NB4 (cell line): Measurements from ENCODE around the gene DBF4B.
A peak's percentile ranks its signal among the peaks of the same experiment; 100 is the strongest.

Experiments used
- DNase-seq: peaks from one replicate; pipeline ENCODE4 v3.0.0; 2010; ENCODE audit warnings: low read depth
- H3K4me3 ChIP-seq: one replicate; pipeline ENCODE4 v1.5.1; 2011; ENCODE audit warnings: mild to moderate bottlenecking, low read depth, low read length, moderate library complexity
- MYC ChIP-seq: IDR thresholded peaks from 2 replicates; pipeline ENCODE4 v1.6.1; 2011; ENCODE audit warnings: low read depth, low read length
- POLR2A ChIP-seq: IDR thresholded peaks from 2 replicates; pipeline ENCODE4 v1.6.1; 2011; ENCODE audit warnings: mild to moderate bottlenecking; ENCODE audit not compliant: insufficient read length; ENCODE audit errors: extremely low read depth
- TF ChIP-seq, protein P1 (sequence below): IDR thresholded peaks from one replicate; pipeline ENCODE4 v1.5.1; 2012; ENCODE audit warnings: low read depth, low read length
- TF ChIP-seq, protein P2 (sequence below): IDR thresholded peaks from 2 replicates; pipeline ENCODE4 v1.6.1; 2011; ENCODE audit warnings: low read depth, low read length

DBF4B gene

DNA sequence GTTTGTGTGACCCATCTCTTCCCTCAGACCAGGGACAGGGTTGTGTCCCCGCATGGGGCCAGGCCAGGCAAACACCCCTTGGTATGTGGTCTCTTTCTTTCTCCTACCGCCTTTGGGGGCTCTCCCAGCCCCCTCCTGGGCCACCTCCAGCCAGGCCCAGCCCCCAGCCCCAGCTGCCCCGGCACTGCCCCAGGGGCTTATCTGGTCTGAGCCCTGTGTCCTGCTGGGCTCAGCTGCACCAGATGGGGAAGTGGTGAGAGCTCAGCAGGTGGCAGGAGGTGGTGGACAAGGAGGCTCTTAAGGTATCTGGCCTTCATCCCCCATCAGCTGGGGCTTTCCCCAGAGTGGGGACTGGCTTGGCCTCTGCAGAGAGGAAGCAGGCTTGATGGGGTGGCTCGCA, 59.0 kb downstream of the DBF4B start:
- TF ChIP-seq, protein P1, sequence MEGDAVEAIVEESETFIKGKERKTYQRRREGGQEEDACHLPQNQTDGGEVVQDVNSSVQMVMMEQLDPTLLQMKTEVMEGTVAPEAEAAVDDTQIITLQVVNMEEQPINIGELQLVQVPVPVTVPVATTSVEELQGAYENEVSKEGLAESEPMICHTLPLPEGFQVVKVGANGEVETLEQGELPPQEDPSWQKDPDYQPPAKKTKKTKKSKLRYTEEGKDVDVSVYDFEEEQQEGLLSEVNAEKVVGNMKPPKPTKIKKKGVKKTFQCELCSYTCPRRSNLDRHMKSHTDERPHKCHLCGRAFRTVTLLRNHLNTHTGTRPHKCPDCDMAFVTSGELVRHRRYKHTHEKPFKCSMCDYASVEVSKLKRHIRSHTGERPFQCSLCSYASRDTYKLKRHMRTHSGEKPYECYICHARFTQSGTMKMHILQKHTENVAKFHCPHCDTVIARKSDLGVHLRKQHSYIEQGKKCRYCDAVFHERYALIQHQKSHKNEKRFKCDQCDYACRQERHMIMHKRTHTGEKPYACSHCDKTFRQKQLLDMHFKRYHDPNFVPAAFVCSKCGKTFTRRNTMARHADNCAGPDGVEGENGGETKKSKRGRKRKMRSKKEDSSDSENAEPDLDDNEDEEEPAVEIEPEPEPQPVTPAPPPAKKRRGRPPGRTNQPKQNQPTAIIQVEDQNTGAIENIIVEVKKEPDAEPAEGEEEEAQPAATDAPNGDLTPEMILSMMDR, result no peak
- 0 out of 2 replicates have a peak, but pooled peaks have one; percentile 44 for TF ChIP-seq MYC
- H3K4me3 ChIP-seq, result no peak overlapping the region
- peak; percentile 86 for DNase-seq

DNA sequence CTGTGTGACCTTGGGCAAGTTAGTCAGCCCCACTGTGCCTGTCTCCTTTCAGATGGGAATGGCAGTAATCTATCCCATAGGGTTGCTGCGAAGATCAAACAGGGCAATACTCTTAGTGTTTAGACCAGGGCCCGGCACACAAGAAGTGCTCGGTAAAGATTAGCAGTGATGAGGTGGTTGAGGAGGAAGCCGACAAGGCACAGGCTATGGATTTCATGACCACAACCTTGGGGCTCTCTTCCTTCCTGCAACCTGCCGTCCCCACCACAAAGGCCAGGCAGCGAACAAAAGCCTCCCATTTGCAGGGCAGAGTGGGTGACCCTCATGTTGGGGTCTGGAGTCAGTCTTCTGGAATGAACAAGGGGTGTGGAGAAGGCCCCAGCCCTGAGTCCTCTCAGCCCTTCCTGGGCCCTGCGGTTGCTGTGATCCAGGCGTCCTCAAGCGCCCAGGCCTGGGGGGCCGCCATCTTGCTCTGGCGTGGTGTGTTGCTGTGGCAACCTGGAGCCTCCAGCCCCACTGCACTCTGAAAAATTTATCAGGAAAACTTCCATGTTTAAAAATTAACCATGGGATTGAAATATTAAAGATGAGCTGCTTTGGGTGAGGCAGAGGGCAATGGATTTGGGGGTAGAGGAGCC, 60.2 kb downstream of the DBF4B start:
- DNase-seq, result peak; percentile 71
- TF ChIP-seq MYC (no peak), POLR2A (no peak)
- TF ChIP-seq, protein P2, sequence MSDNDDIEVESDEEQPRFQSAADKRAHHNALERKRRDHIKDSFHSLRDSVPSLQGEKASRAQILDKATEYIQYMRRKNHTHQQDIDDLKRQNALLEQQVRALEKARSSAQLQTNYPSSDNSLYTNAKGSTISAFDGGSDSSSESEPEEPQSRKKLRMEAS, result no peak
- TF ChIP-seq, protein P1, result no peak
- H3K4me3 ChIP-seq, result no peak overlapping the region

GRCh38 chr17:44769230-44769629, 60.8 kb downstream of the DBF4B start:
- no peak overlapping the region for H3K4me3 ChIP-seq
- TF ChIP-seq, protein P1, result no peak
- TF ChIP-seq, protein P2, result no peak
- no peak for TF ChIP-seq MYC
- no peak for TF ChIP-seq POLR2A
- DNase-seq, result no peak

DNA sequence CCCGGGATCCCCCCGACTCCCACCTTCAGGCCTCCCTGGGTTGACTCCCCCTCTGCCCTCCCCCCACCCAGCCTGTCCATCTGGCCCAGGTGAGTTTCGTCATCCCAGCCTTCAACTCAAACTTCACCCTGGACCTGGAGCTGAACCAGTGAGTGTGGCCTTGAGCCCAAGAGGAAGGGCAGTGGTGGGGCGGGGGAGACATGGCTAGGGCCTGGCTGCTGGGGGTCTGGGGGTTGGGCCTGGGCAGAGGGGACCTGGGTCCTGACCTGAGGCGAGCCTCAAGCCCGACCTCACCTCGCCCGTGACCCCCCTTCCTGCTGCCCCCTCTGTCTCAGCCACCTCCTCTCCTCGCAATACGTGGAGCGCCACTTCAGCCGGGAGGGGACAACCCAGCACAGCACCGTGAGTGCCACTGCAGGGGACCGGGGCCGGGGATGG, 61.2 kb downstream of the DBF4B start:
- TF ChIP-seq, protein P2, result no peak
- no peak for TF ChIP-seq MYC
- no peak for TF ChIP-seq POLR2A
- TF ChIP-seq, protein P1, result no peak
- H3K4me3 ChIP-seq, result no peak overlapping the region
- DNase-seq, result no peak

GRCh38 chr17:44770166-44770925, 61.9 kb downstream of the DBF4B start:
- DNase-seq, result no peak
- TF ChIP-seq, protein P1, result no peak
- TF ChIP-seq, protein P2, result no peak
- TF ChIP-seq MYC, result no peak
- no peak for TF ChIP-seq POLR2A
- no peak overlapping the region for H3K4me3 ChIP-seq
